ENCODE results near the gene CCDC92.

DNA sequence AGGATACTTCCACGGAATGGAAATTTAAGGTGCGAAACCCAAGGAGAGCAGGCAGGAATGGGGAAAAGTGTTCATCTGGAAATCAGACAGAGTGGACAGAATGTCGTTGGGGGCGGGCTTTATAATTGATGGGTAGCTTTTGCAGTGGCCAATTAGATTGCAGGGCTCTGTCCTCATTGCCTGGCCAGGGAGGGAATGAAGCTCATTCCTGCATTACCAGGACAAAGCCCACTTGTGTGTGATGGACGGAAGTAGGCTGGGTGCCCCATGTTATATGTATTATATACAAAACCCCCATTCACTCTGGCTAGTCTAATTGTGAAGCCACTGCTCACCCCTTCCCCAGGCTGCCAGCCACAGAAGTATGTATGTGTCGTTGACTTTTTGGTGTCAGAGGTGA is 23.9 kb upstream of the CCDC92 start:
- TF ChIP-seq, protein P1, sequence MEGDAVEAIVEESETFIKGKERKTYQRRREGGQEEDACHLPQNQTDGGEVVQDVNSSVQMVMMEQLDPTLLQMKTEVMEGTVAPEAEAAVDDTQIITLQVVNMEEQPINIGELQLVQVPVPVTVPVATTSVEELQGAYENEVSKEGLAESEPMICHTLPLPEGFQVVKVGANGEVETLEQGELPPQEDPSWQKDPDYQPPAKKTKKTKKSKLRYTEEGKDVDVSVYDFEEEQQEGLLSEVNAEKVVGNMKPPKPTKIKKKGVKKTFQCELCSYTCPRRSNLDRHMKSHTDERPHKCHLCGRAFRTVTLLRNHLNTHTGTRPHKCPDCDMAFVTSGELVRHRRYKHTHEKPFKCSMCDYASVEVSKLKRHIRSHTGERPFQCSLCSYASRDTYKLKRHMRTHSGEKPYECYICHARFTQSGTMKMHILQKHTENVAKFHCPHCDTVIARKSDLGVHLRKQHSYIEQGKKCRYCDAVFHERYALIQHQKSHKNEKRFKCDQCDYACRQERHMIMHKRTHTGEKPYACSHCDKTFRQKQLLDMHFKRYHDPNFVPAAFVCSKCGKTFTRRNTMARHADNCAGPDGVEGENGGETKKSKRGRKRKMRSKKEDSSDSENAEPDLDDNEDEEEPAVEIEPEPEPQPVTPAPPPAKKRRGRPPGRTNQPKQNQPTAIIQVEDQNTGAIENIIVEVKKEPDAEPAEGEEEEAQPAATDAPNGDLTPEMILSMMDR (IDR thresholded peaks at IDR 0.05; ENCODE audit: poor library complexity) = no peak
- no peak for TF ChIP-seq EZH2phosphoT487 (IDR thresholded peaks at IDR 0.05; ENCODE audit: low read depth, severe bottlenecking, unreplicated experiment)

Measured in hepatocyte (in vitro differentiated cells).